GM12878 (cell line): ENCODE measurements around the gene FDXR. TPM values are rescaled to one million over a fixed set of nuclear protein-coding genes. Genes with fewer than 3 reads are reported as not detected.

Experiments used
- ATAC-seq: fragments of 200-7000 bp; cut with Tn5 transposase; 3 replicates; pipeline ENCODE4 v1.9.1; 2020; ENCODE audit warnings: mild to moderate bottlenecking, moderate library complexity
- BruUV-seq: library from RNA; stranded (reverse); fragments of 400-500 nt; replicated peaks from 2 replicates; lab custom pipeline; 2021; lab: Mats Ljungman, UMichigan
- CTCF ChIA-PET: fragments of 300-600 bp; sonication (Branson Sonifier 250); formaldehyde crosslinking; extraction: SDS; loops from one replicate; lab custom pipeline; 2021; ENCODE audit warnings: inconsistent platforms; lab: Yijun Ruan, JAX
- POLR2A ChIA-PET: fragments of 350-600 bp; formaldehyde crosslinking; extraction: SDS; loops from one replicate; lab custom pipeline; 2021; ENCODE audit warnings: inconsistent platforms; lab: Charles Lee
- RAD21 ChIA-PET: fragments of 300-600 bp; sonication (Branson Sonifier 250); formaldehyde crosslinking; loops from one replicate; lab custom pipeline; 2023; ENCODE audit warnings: antibody characterized with exemption; ENCODE audit not compliant: unreplicated experiment; lab: Charles Lee
- SMC1A ChIA-PET: fragments of 300-600 bp; sonication (Branson Sonifier 250); formaldehyde crosslinking; loops from one replicate; lab custom pipeline; 2023; ENCODE audit not compliant: unreplicated experiment, uncharacterized antibody; lab: Charles Lee
- DNase-seq: peaks from one replicate; pipeline ENCODE4 v3.0.0-alpha.2; 2011; ENCODE audit warnings: low read depth, low spot score
- FAIRE-seq: peaks from 3 replicates; lab custom pipeline; 2011; peaks lifted over from hg19 to GRCh38; lab: Jason Lieb, UNC
- H2AFZ ChIP-seq: 2 replicates; pipeline ENCODE4 v1.6.0; 2011; ENCODE audit warnings: low read depth, low read length, control low read depth; ENCODE audit not compliant: control insufficient read depth
- H3K27ac ChIP-seq: 2 replicates; pipeline ENCODE4 v1.5.1; 2011; ENCODE audit warnings: control low read depth; ENCODE audit not compliant: control insufficient read depth, insufficient read depth
- H3K27me3 ChIP-seq, 2 experiments: replicated peaks in 1 of 2; 2 replicates each; pipeline versions ENCODE4 v1.6.0 to v1.6.1; 2011; ENCODE audit warnings: low read length in 1 of 2; ENCODE audit not compliant: control insufficient read depth in 2 of 2, insufficient read depth in 2 of 2
- H3K36me3 ChIP-seq, 2 experiments: 2 replicates each; pipeline ENCODE4 v1.5.1; 2011; ENCODE audit warnings: low read length in 1 of 2; ENCODE audit not compliant: control insufficient read depth in 2 of 2, insufficient read depth in 2 of 2
- H3K4me1 ChIP-seq: 2 replicates; pipeline ENCODE4 v1.6.1; 2011; ENCODE audit warnings: mild to moderate bottlenecking, low read length, moderate library complexity, mixed read lengths; ENCODE audit not compliant: control insufficient read depth, insufficient read depth
- H3K4me2 ChIP-seq: 2 replicates; pipeline ENCODE4 v1.6.0; 2011; ENCODE audit warnings: control low read depth; ENCODE audit not compliant: control insufficient read depth, insufficient read depth
- H3K4me3 ChIP-seq: fragments of 200-600 bp; sonication (generic); 2 replicates; pipeline ENCODE4 v1.5.1; 2016
- H3K79me2 ChIP-seq: 2 replicates; pipeline ENCODE4 v1.6.0; 2011; ENCODE audit warnings: low read length; ENCODE audit not compliant: control insufficient read depth, insufficient read depth
- H3K9ac ChIP-seq: 2 replicates; pipeline ENCODE4 v1.8.0; 2011; ENCODE audit warnings: low read length, control low read depth, mixed read lengths; ENCODE audit not compliant: control insufficient read depth, insufficient read depth
- H3K9me3 ChIP-seq: replicated peaks from 3 replicates; pipeline ENCODE4 v1.5.1; 2011; ENCODE audit warnings: mild to moderate bottlenecking, low read length; ENCODE audit not compliant: control insufficient read depth, insufficient read depth
- H4K20me1 ChIP-seq: 2 replicates; pipeline ENCODE4 v1.6.0; 2011; ENCODE audit not compliant: control insufficient read depth, insufficient read depth
- CBX3 ChIP-seq: fragments of 200-600 bp; sonication (generic); IDR thresholded peaks from 2 replicates; pipeline ENCODE4 v1.6.1; 2016; ENCODE audit warnings: low read depth, borderline replicate concordance
- CBX5 ChIP-seq: sonication (generic); IDR thresholded peaks from 2 replicates; pipeline ENCODE4 v1.6.1; 2016; ENCODE audit warnings: low read depth, moderate library complexity, mild to moderate bottlenecking, inconsistent platforms
- KDM1A ChIP-seq: fragments of 200-600 bp; sonication (generic); IDR thresholded peaks from 2 replicates; pipeline ENCODE4 v1.6.1; 2016; ENCODE audit warnings: borderline replicate concordance
- MLLT1 ChIP-seq: fragments of 450-650 bp; IDR thresholded peaks from 2 replicates; pipeline ENCODE4 v1.6.1; 2016; ENCODE audit warnings: mild to moderate bottlenecking
- PAX8 ChIP-seq: fragments of 450-650 bp; IDR thresholded peaks from 2 replicates; pipeline ENCODE4 v1.6.1; 2017; ENCODE audit warnings: mild to moderate bottlenecking, moderate library complexity
- SUZ12 ChIP-seq: fragments of 200-600 bp; sonication (generic); IDR thresholded peaks from one replicate; pipeline ENCODE4 v1.6.1; 2018; ENCODE audit warnings: antibody characterized with exemption, mild to moderate bottlenecking; ENCODE audit not compliant: unreplicated experiment
- USF1 ChIP-seq: IDR thresholded peaks from 2 replicates; pipeline ENCODE4 v1.6.1; 2011; ENCODE audit warnings: borderline replicate concordance, low read depth, mild to moderate bottlenecking, moderate library complexity, mixed read lengths, low read length; ENCODE audit not compliant: insufficient read depth; ENCODE audit errors: extremely low read length
- ZNF687 ChIP-seq: fragments of 450-650 bp; IDR thresholded peaks from 2 replicates; pipeline ENCODE4 v1.6.1; 2017; ENCODE audit warnings: mild to moderate bottlenecking, moderate library complexity
- ZSCAN29 ChIP-seq: fragments of 450-650 bp; IDR thresholded peaks from 2 replicates; pipeline ENCODE4 v1.6.1; 2017; ENCODE audit warnings: mild to moderate bottlenecking, moderate library complexity
- WGBS: methylation state at CpG from one replicate; pipeline ENCODE4 v1.1.6; 2016; ENCODE audit warnings: low lambda C conversion rate; ENCODE audit not compliant: insufficient replicate concordance, insufficient coverage; ENCODE audit errors: missing lambda C conversion rate; 5-methylcytosine and 5-hydroxymethylcytosine counted together
- in situ Hi-C: fragments of 300-500 bp; cut with MboI; formaldehyde crosslinking; loops from 9 replicates; pipeline ENCODE4 v1.14.3; 2018; ENCODE audit warnings: mixed read lengths
- intact Hi-C: fragments of 100-400 bp; cut with micrococcal nuclease; formaldehyde crosslinking; loops from one replicate; pipeline ENCODE4 v1.14.2; 2022; ENCODE audit not compliant: unreplicated experiment
- polyA plus RNA-seq, 11 experiments: library from polyadenylated mRNA; depleted of rRNA in 4 of 11; unstranded in 6 of 11; stranded (reverse) in 5 of 11; fragments of >200 nt; fragmentation: Nextera tagmentation in 4 of 11; fragmentation: Illumina TruSeq in 1 of 11; extraction: Ambion mirVana in 4 of 11; extraction: Trizol in 1 of 11; gene quantifications; 1 replicate in 1 of 11; 2 replicates in 10 of 11; pipeline versions ENCODE4 v1.2.1 to v1.2.3, GENCODE V29; 2011 to 2016; ENCODE audit warnings: inconsistent platforms in 2 of 11, missing spikeins in 2 of 11, low read depth in 1 of 11
- total RNA-seq, 4 experiments: library from RNA; depleted of rRNA in 3 of 4; stranded (reverse); fragments of >200 nt in 3 of 4; fragmentation: Illumina TruSeq in 1 of 4; extraction: Trizol in 1 of 4; gene quantifications; 2 replicates each; pipeline versions ENCODE4 v1.2.1 to v1.2.3, GENCODE V29; 2013 to 2021

FDXR gene
- total and polyA plus RNA-seq, 10 of the 15 experiments (the other 5 are each of a cell fraction or from before 2014, with no cell fraction given), result 0.85 to 162 (median 48.2) TPM

- peaks cover 9 to 11% of the 10 kb centered on the region in 2 experiments for H3K27me3 ChIP-seq
- TF ChIP-seq CBX5 (no peak), SUZ12 (no peak), MLLT1 (no peak), ZNF687 (no peak), ZSCAN29 (no peak), CBX3 (no peak), KDM1A (no peak), PAX8 (no peak), USF1 (no peak)
- ATAC-seq, result no peak
Observed at GRCh38 chr17:74855323-74855722, 17.5 kb downstream of the FDXR start.

More at GRCh38 chr17:74855323-74855722, 17.5 kb downstream of the FDXR start:
- Histone ChIP-seq H3K27ac (no peak overlapping the region), H2AFZ (no peak overlapping the region), H3K4me1 (no peaks in the 10 kb centered on the region), H3K4me2 (no peak overlapping the region), H4K20me1 (no peaks in the 10 kb centered on the region), H3K4me3 (no peak overlapping the region), H3K9ac (no peak overlapping the region), H3K79me2 (no peaks in the 10 kb centered on the region), H3K9me3 (no peaks in the 10 kb centered on the region), H3K36me3 (no peaks in the 10 kb centered on the region)
- no TSS peak for BruUV-seq
- in situ Hi-C loops, result loop anchor here (5.0 kb wide), 1 partner anchor 63 kb away; no protein-coding TSS in a partner anchor
- SMC1A ChIA-PET, result interaction anchor here (1.0 to 1.5 kb wide), 2 partner anchors 10 to 64 kb away, joined by 4 read pairs; no protein-coding TSS in a partner anchor
- DNase-seq (no peak), FAIRE-seq (no peak)
- RAD21 ChIA-PET, result interaction anchor here (0.7 kb wide), 1 partner anchor 61 kb away, joined by 3 read pairs; no protein-coding TSS in a partner anchor
- CTCF ChIA-PET, result interaction anchor here (1.0 kb wide), 2 partner anchors 13 to 252 kb away, joined by 3 read pairs; no protein-coding TSS in a partner anchor
- intact Hi-C loops, result no loop called here
- POLR2A ChIA-PET, result no interaction called here
- 27% methylated on average over 4 of the region's 4 CpGs for WGBS
